Uterus (tissue), 2 donors: Measurements from ENCODE around the gene KCNQ2.

Experiments used
- CTCF ChIP-seq, 4 experiments: fragments of 200-600 bp in 2 of 4; fragments of 450-650 bp in 2 of 4; sonication (generic) in 2 of 4; IDR thresholded peaks; one replicate each; pipeline ENCODE4 v1.5.1; 2016 to 2019; ENCODE audit warnings: antibody characterized with exemption in 4 of 4, mild to moderate bottlenecking in 2 of 4, moderate library complexity in 1 of 4
- POLR2A ChIP-seq, 2 donors: fragments of 450-650 bp; IDR thresholded peaks; one replicate each; pipeline ENCODE4 v1.6.1; 2016; ENCODE audit warnings: antibody characterized with exemption in 2 of 2, mild to moderate bottlenecking in 1 of 2, moderate library complexity in 1 of 2

DNA sequence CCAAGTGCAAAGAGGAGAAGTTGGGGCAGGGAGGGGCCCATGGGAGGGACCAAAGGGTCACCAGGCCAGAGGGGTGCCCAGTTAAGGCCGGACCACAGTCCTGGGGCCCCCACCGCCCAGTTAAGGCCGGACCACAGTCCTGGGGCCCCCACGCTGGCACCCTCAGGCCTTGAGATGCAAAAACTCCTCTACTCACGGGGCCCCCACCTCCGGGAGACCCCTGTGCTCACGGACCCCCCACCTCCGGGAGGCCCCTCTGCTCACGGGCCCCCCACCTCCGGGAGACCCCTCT is 16.9 kb downstream of the KCNQ2 start:
- no peak for TF ChIP-seq CTCF (IDR thresholded peaks at IDR 0.05)
- no peak for TF ChIP-seq POLR2A (IDR thresholded peaks at IDR 0.05)
